Renal cortex interstitium (tissue), 11 donors: ENCODE measurements around the gene EHD2. TPM values are rescaled to one million over a fixed set of nuclear protein-coding genes. Genes with fewer than 3 reads are reported as not detected.
"Not testable (repeated sequence)": the region's sequence is repeated elsewhere in the genome, so short reads cannot be mapped to it uniquely, and the experiment has no call there.

Experiments used
- DNase-seq, 11 donors: peaks; one replicate each; pipeline ENCODE4 v3.0.0-alpha.2; 2013; ENCODE audit warnings: low read depth in 9 of 11, low spot score in 4 of 11; ENCODE audit errors: extremely low read depth in 1 of 11
- polyA plus RNA-seq, 3 donors: library from polyadenylated mRNA; unstranded; fragments of 120-200 nt; gene quantifications; one replicate each; pipeline ENCODE4 v1.2.1, GENCODE V29; 2013; ENCODE audit not compliant: insufficient read length in 3 of 3

EHD2 gene
- polyA plus RNA-seq, 3 donors, result 25.3 to 41.6 (median 28.6) TPM

- DNase-seq, result no peak
These were observed 44.6 kb downstream of the EHD2 start for GRCh38 chr19:47757617-47758442.

GRCh38 chr19:47758443-47758804 is 45.2 kb downstream of the EHD2 start:
- DNase-seq, result no peak

GRCh38 chr19:47760632-47760999 is 47.4 kb downstream of the EHD2 start:
- no peak for DNase-seq

GRCh38 chr19:47761566-47761965 is 48.3 kb downstream of the EHD2 start:
- DNase-seq, result no peak

- no peak for DNase-seq
These were observed 48.9 kb downstream of the EHD2 start for GRCh38 chr19:47762151-47762550.

- DNase-seq, result no peak
These were observed 49.5 kb downstream of the EHD2 start for GRCh38 chr19:47762615-47763308.

- DNase-seq, result not testable (repeated sequence)
These were observed 51.5 kb downstream of the EHD2 start for GRCh38 chr19:47764705-47765104.

- peak in 2 of 11 donors; percentile 49 to 57 for DNase-seq
These were observed 52.5 kb downstream of the EHD2 start for GRCh38 chr19:47765523-47766358.

- no peak for DNase-seq
These were observed 53.1 kb downstream of the EHD2 start for GRCh38 chr19:47766359-47766620.

- DNase-seq, result no peak
These were observed 53.4 kb downstream of the EHD2 start for GRCh38 chr19:47766670-47767069.

GRCh38 chr19:47767349-47767748 is 54.1 kb downstream of the EHD2 start:
- DNase-seq, result no peak

GRCh38 chr19:47768604-47769003 is 55.4 kb downstream of the EHD2 start:
- DNase-seq, result no peak

GRCh38 chr19:47769534-47769933 is 56.3 kb downstream of the EHD2 start:
- no peak for DNase-seq

GRCh38 chr19:47771291-47771690 is 58.1 kb downstream of the EHD2 start:
- DNase-seq, result not testable (repeated sequence)

GRCh38 chr19:47776568-47776967 is 63.3 kb downstream of the EHD2 start:
- no peak for DNase-seq

- DNase-seq, result not testable (repeated sequence)
These were observed 64.2 kb downstream of the EHD2 start for GRCh38 chr19:47777245-47778048.

GRCh38 chr19:47778049-47778953 is 65.1 kb downstream of the EHD2 start, which contains the start of gene SELENOW:
Gene SELENOW (plus strand): TSS chr19:47778703. CDS start chr19:47778786, 83 bp downstream.
- DNase-seq, result peak in 10 of 11 donors; percentile 55 to 84 (median 75)

- DNase-seq, result no peak
These were observed 65.7 kb downstream of the EHD2 start for GRCh38 chr19:47778954-47779351.
